Keratinocyte (primary cell): ENCODE results near the gene UTP3.

Experiments used
- CTCF ChIP-seq, 3 experiments: IDR thresholded peaks in 1 of 3; conservative IDR thresholded peaks in 1 of 3; optimal IDR thresholded peaks in 1 of 3; 2 replicates in 2 of 3; 3 replicates in 1 of 3; pipeline versions ENCODE3 to v1.5.1; 2011; ENCODE audit warnings: low read length in 3 of 3, mild to moderate bottlenecking in 3 of 3, moderate library complexity in 2 of 3, control low read depth in 1 of 3, inconsistent platforms in 1 of 3; ENCODE audit not compliant: insufficient read depth in 2 of 3; ENCODE audit errors: extremely low read depth in 1 of 3
- EZH2 ChIP-seq: IDR thresholded peaks from one replicate; pipeline ENCODE4 v1.6.1; 2012; ENCODE audit warnings: inconsistent platforms, mild to moderate bottlenecking, low read length, moderate library complexity

DNA sequence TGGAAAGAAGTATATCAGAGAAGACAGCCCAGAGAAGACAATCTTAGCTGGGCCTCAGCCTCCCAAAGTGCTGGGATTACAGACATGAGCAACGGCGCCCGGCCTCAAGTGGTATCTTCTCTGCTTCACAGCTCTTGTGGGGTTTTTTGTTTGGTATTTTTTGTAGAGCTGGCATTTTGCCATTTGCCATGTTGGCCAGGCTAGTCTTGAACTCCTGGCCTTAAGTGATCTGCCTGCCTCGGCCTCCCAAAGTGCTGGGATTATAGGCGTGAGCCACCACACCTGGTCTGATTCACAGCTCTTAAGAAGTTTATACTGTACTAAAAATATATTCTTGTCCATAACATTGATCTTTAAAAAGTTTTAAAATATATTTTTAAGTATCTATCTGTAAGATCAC is 12.4 kb downstream of the UTP3 start:
- no peak for TF ChIP-seq CTCF (optimal IDR thresholded peaks at IDR 0.05 in 1 of 3, IDR thresholded peaks at IDR 0.05 in 1 of 3, conservative IDR thresholded peaks at IDR 0.05 in 1 of 3; ENCODE audit: extremely low read depth in 1 of 3, insufficient read depth in 2 of 3, low read length in 3 of 3)
- no peak for TF ChIP-seq EZH2
